OCI-LY3 (cell line): Measurements from ENCODE around the gene PTPRT.

Experiments used
- H2AFZ ChIP-seq: fragments of 200-600, 300-600 bp; shearing (Covaris generic); 2 replicates; pipeline ENCODE4 v1.6.0; 2014; ENCODE audit warnings: antibody characterized with exemption, low read depth, low read length
- H3K27ac ChIP-seq: fragments of 200-600, 300-600 bp; sonication (generic); 2 replicates; pipeline ENCODE4 v1.5.1; 2014; ENCODE audit warnings: mild to moderate bottlenecking, low read length, moderate library complexity, mixed read lengths
- H3K27me3 ChIP-seq: fragments of 200-600, 300-600 bp; sonication (generic); 2 replicates; pipeline ENCODE4 v1.6.1; 2014; ENCODE audit warnings: low read depth, low read length, mixed read lengths
- H3K36me3 ChIP-seq: fragments of 200-600, 300-600 bp; sonication (generic); replicated peaks from 2 replicates; pipeline ENCODE3; 2014; ENCODE audit warnings: low read depth, low read length, mixed read lengths
- H3K4me1 ChIP-seq: fragments of 300-600, 200-600 bp; sonication (generic); 2 replicates; pipeline ENCODE4 v1.6.1; 2014; ENCODE audit warnings: low read length, mixed read lengths
- H3K4me2 ChIP-seq: fragments of 200-600, 300-600 bp; sonication (generic); 2 replicates; pipeline ENCODE4 v1.6.1; 2014; ENCODE audit warnings: low read length, mixed read lengths
- H3K4me3 ChIP-seq: fragments of 300-600, 200-600 bp; sonication (generic); 2 replicates; pipeline ENCODE4 v1.5.1; 2014; ENCODE audit warnings: antibody characterized with exemption, mild to moderate bottlenecking, low read length, moderate library complexity
- H3K79me2 ChIP-seq: fragments of 300-600, 200-600 bp; shearing (Covaris generic); 2 replicates; pipeline ENCODE4 v1.6.1; 2014; ENCODE audit warnings: mild to moderate bottlenecking, low read length, mixed read lengths
- H3K9ac ChIP-seq: fragments of 300-600, 200-600 bp; shearing (Covaris generic); 2 replicates; pipeline ENCODE4 v1.6.0; 2014; ENCODE audit warnings: mild to moderate bottlenecking, low read length, moderate library complexity
- H3K9me3 ChIP-seq: fragments of 200-600, 300-600 bp; shearing (Covaris generic); 2 replicates; pipeline ENCODE4 v1.6.1; 2014; ENCODE audit warnings: low read length, mixed read lengths; ENCODE audit not compliant: insufficient read depth
- H4K20me1 ChIP-seq: fragments of 200-600, 300-600 bp; sonication (generic); 2 replicates; pipeline ENCODE4 v1.6.1; 2016; ENCODE audit warnings: low read length, mixed read lengths; ENCODE audit not compliant: insufficient read depth
- CTCF ChIP-seq: fragments of 200-600, 300-600 bp; sonication (generic); IDR thresholded peaks from 2 replicates; pipeline ENCODE4 v1.5.1; 2014; ENCODE audit warnings: antibody characterized with exemption, low read length, low read depth
- EZH2phosphoT487 ChIP-seq: fragments of 200-600 bp; shearing (Covaris generic); IDR thresholded peaks from 2 replicates; pipeline ENCODE4 v1.6.1; 2018; ENCODE audit warnings: antibody characterized with exemption, mixed run types, low read depth

PTPRT gene

GRCh38 chr20:42749556-42749955 is 440.1 kb downstream of the PTPRT start:
- H3K9me3 ChIP-seq, result no peaks in the 10 kb centered on the region

GRCh38 chr20:42747765-42748411 is 441.8 kb downstream of the PTPRT start:
- no peak overlapping the region for H2AFZ ChIP-seq
- H3K4me3 ChIP-seq, result no peak overlapping the region
- H3K4me2 ChIP-seq, result no peak overlapping the region
- no peak for TF ChIP-seq EZH2phosphoT487
- no peak for TF ChIP-seq CTCF
- H3K4me1 ChIP-seq, result no peaks in the 10 kb centered on the region
- H3K79me2 ChIP-seq, result no peaks in the 10 kb centered on the region
- no peaks in the 10 kb centered on the region for H3K36me3 ChIP-seq
- H3K27ac ChIP-seq, result no peak overlapping the region
- H4K20me1 ChIP-seq, result no peaks in the 10 kb centered on the region
- no peak overlapping the region for H3K9ac ChIP-seq
- H3K9me3 ChIP-seq, result no peaks in the 10 kb centered on the region
- H3K27me3 ChIP-seq, result 0 out of 2 replicates have a peak, but pooled peaks cover 8% of the 10 kb centered on the region

More at GRCh38 chr20:42749556-42749955, 440.1 kb downstream of the PTPRT start:
- no peak for TF ChIP-seq EZH2phosphoT487
- TF ChIP-seq CTCF, result no peak
- no peaks in the 10 kb centered on the region for H3K36me3 ChIP-seq
- H3K4me3 ChIP-seq, result no peak overlapping the region
- no peaks in the 10 kb centered on the region for H3K79me2 ChIP-seq
- H3K4me1 ChIP-seq, result no peaks in the 10 kb centered on the region
- no peak overlapping the region for H3K4me2 ChIP-seq
- H4K20me1 ChIP-seq, result no peaks in the 10 kb centered on the region
- no peak overlapping the region for H2AFZ ChIP-seq
- 0 out of 2 replicates have a peak, but pooled peaks cover 8% of the 10 kb centered on the region for H3K27me3 ChIP-seq
- no peak overlapping the region for H3K9ac ChIP-seq
- no peak overlapping the region for H3K27ac ChIP-seq

- H3K79me2 ChIP-seq, result no peaks in the 10 kb centered on the region
- H3K9ac ChIP-seq, result no peak overlapping the region
- no peaks in the 10 kb centered on the region for H3K4me1 ChIP-seq
- TF ChIP-seq EZH2phosphoT487, result no peak
- TF ChIP-seq CTCF, result no peak
- no peak overlapping the region for H3K4me3 ChIP-seq
- no peak overlapping the region for H3K27ac ChIP-seq
- H3K4me2 ChIP-seq, result no peak overlapping the region
- no peaks in the 10 kb centered on the region for H4K20me1 ChIP-seq
- no peaks in the 10 kb centered on the region for H3K36me3 ChIP-seq
- H2AFZ ChIP-seq, result no peak overlapping the region
- 0 out of 2 replicates have a peak, but pooled peaks cover 4% of the 10 kb centered on the region for H3K27me3 ChIP-seq
- H3K9me3 ChIP-seq, result no peaks in the 10 kb centered on the region
Measured at GRCh38 chr20:42744756-42745465, 444.8 kb downstream of the PTPRT start.

- Histone ChIP-seq H3K27ac (no peak overlapping the region), H3K27me3 (no peaks in the 10 kb centered on the region), H3K79me2 (no peaks in the 10 kb centered on the region), H3K4me2 (no peak overlapping the region), H4K20me1 (no peaks in the 10 kb centered on the region), H2AFZ (no peak overlapping the region), H3K9me3 (no peaks in the 10 kb centered on the region), H3K4me3 (no peak overlapping the region), H3K4me1 (no peaks in the 10 kb centered on the region), H3K36me3 (no peaks in the 10 kb centered on the region), H3K9ac (no peak overlapping the region)
- TF ChIP-seq EZH2phosphoT487 (no peak), CTCF (no peak)
Measured at GRCh38 chr20:42742926-42743325, 446.8 kb downstream of the PTPRT start.
